Measurements from ENCODE around the gene TRIM34.
A peak's percentile ranks its signal among the peaks of the same experiment; 100 is the strongest.

DNA sequence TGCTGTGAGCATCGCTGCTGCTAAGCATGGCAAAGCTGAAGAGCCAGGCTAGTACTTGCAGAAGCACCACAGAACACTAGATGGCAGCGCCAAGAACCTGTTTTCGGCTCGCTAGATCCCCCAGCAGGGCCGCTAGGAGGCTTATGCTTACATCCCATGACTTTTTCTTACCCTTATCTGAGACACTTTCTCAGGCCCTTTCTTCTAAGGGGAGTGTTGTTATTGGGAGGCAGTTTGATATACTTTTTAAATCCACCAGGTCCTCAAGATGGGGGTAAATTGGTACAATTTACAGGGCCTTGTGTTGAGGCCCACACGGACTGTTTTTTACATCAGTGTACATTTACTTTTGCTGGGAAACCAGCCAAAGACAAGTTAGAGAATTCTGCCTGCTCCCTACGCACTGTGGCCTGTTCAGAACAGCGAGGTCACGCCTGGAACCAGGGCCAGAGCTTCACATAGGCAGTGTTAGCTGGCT, 24.4 kb upstream of the TRIM34 start:
- TF ChIP-seq CTCF (optimal IDR thresholded peaks at IDR 0.05 in 1 of 3, IDR thresholded peaks at IDR 0.05 in 1 of 3, conservative IDR thresholded peaks at IDR 0.05 in 1 of 3; ENCODE audit: extremely low read depth in 1 of 3, insufficient read depth in 2 of 3, low read length in 3 of 3) (peak; percentile 83 to 89 (median 89)), EZH2 (IDR thresholded peaks at IDR 0.05; ENCODE audit: low read length) (no peak)

Measured in keratinocyte (primary cell).